GM21381 (cell line): ENCODE measurements around the gene MVB12B.
"Not testable (repeated sequence)": the region's sequence is repeated elsewhere in the genome, so short reads cannot be mapped to it uniquely, and the experiment has no call there.

Experiments
- ATAC-seq: cut with Tn5 transposase; IDR thresholded peaks from one replicate; pipeline ENCODE4 v1.9.1; 2021; ENCODE audit warnings: mild to moderate bottlenecking, moderate library complexity; ENCODE audit not compliant: unreplicated experiment

The MVB12B gene

GRCh38 chr9:126527109-126527825 lies 200.6 kb downstream of the MVB12B start:
- ATAC-seq, result no peak

GRCh38 chr9:126528111-126528510 lies 201.5 kb downstream of the MVB12B start:
- ATAC-seq, result no peak

- ATAC-seq, result no peak
Observed at GRCh38 chr9:126528915-126529314, 202.3 kb downstream of the MVB12B start.

GRCh38 chr9:126531035-126531571 lies 204.5 kb downstream of the MVB12B start:
- no peak for ATAC-seq

- no peak for ATAC-seq
Observed at GRCh38 chr9:126531591-126531990, 205.0 kb downstream of the MVB12B start.

GRCh38 chr9:126532019-126532462 lies 205.4 kb downstream of the MVB12B start:
- no peak for ATAC-seq

- ATAC-seq, result no peak
Observed at GRCh38 chr9:126532489-126532888, 205.9 kb downstream of the MVB12B start.

- no peak for ATAC-seq
Observed at GRCh38 chr9:126532951-126533925, 206.6 kb downstream of the MVB12B start.

- ATAC-seq, result no peak
Observed at GRCh38 chr9:126533926-126534310, 207.3 kb downstream of the MVB12B start.

- ATAC-seq, result no peak
Observed at GRCh38 chr9:126534431-126535186, 208.0 kb downstream of the MVB12B start.

GRCh38 chr9:126536131-126536530 lies 209.5 kb downstream of the MVB12B start:
- no peak for ATAC-seq

GRCh38 chr9:126536841-126537465 lies 210.3 kb downstream of the MVB12B start:
- no peak for ATAC-seq

GRCh38 chr9:126538550-126538949 lies 211.9 kb downstream of the MVB12B start:
- no peak for ATAC-seq

GRCh38 chr9:126540398-126540797 lies 213.8 kb downstream of the MVB12B start:
- ATAC-seq, result not testable (repeated sequence)

- no peak for ATAC-seq
Observed at GRCh38 chr9:126543490-126543889, 216.9 kb downstream of the MVB12B start.

GRCh38 chr9:126545106-126545505 lies 218.5 kb downstream of the MVB12B start:
- no peak for ATAC-seq

GRCh38 chr9:126546036-126546435 lies 219.4 kb downstream of the MVB12B start:
- ATAC-seq, result no peak

GRCh38 chr9:126548312-126548711 lies 221.7 kb downstream of the MVB12B start:
- no peak for ATAC-seq

GRCh38 chr9:126549246-126550006 lies 222.8 kb downstream of the MVB12B start:
- ATAC-seq, result no peak
